Measurements from ENCODE around the gene PRDM15. TPM values are rescaled to one million over a fixed set of nuclear protein-coding genes. Genes with fewer than 3 reads are reported as not detected.

PRDM15 gene
- total RNA-seq, 1 experiment from 2014 or later = 9.8 TPM

- no peaks in the 10 kb centered on the region for H3K4me1 ChIP-seq (ENCODE audit: control insufficient read depth in 1 of 2, insufficient read depth in 2 of 2, low read length in 2 of 2)
- POLR2A ChIA-PET = no interaction called here
- no peak overlapping the region for H3K9ac ChIP-seq (ENCODE audit: low read length)
- CTCF ChIA-PET = no interaction called here
- H3K9me2 ChIP-seq (ENCODE audit: insufficient read depth) = no peaks in the 10 kb centered on the region
- H3K27ac ChIP-seq (ENCODE audit: low read depth, low read length) = no peak overlapping the region
- H3K27me3 ChIP-seq (ENCODE audit: insufficient read depth, low read length) = no peaks in the 10 kb centered on the region
- no peaks in the 10 kb centered on the region for H4K20me1 ChIP-seq (ENCODE audit: insufficient read depth)
- no peak overlapping the region for H3K4me3 ChIP-seq (replicated peaks in 1 of 2; ENCODE audit: low read depth in 1 of 2, low read length in 2 of 2)
- H3K36me3 ChIP-seq (ENCODE audit: control insufficient read depth in 1 of 2, insufficient read depth in 2 of 2, low read length in 2 of 2) = peaks cover 5 to 16% of the 10 kb centered on the region in 2 experiments; a peak in 2 of 4 replicates
- H2AFZ ChIP-seq (ENCODE audit: low read depth, low read length, poor library complexity, severe bottlenecking) = no peak overlapping the region
- no peaks in the 10 kb centered on the region for H3K9me3 ChIP-seq (ENCODE audit: control insufficient read depth in 1 of 2, insufficient read depth in 1 of 2, low read depth in 1 of 2, low read length in 2 of 2)
- intact Hi-C loops (cut with micrococcal nuclease) = no loop called here
- TF ChIP-seq TCF7L2 (IDR thresholded peaks at IDR 0.05; ENCODE audit: borderline replicate concordance, extremely low read depth, insufficient read depth, insufficient read length) = no peak
- TF ChIP-seq ZFX (IDR thresholded peaks at IDR 0.05) = no peak
- BruUV-seq (replicated peaks) = no TSS peak
- no peak overlapping the region for H3K4me2 ChIP-seq (ENCODE audit: low read length)
- DNase-seq (ENCODE audit: low read depth, low spot score) (no peak), ATAC-seq (no peak)
- RAD21 ChIA-PET (ENCODE audit: low non-redundant PET in 1 of 2, low total read pairs in 2 of 2, uncharacterized antibody in 2 of 2, unreplicated experiment in 2 of 2) = no interaction called here
- H3K79me2 ChIP-seq (ENCODE audit: insufficient read depth, low read length) = no peaks in the 10 kb centered on the region
Measured at GRCh38 chr21:41903559-41904351, 24.6 kb upstream of the PRDM15 start.

GRCh38 chr21:41902946-41903345, 23.8 kb upstream of the PRDM15 start:
- ChIA-PET CTCF (no interaction called here), POLR2A (no interaction called here), RAD21 (ENCODE audit: low non-redundant PET in 1 of 2, low total read pairs in 2 of 2, uncharacterized antibody in 2 of 2, unreplicated experiment in 2 of 2) (no interaction called here)
- Histone ChIP-seq H3K9me3 (ENCODE audit: control insufficient read depth in 1 of 2, insufficient read depth in 1 of 2, low read depth in 1 of 2, low read length in 2 of 2) (no peaks in the 10 kb centered on the region), H2AFZ (ENCODE audit: low read depth, low read length, poor library complexity, severe bottlenecking) (no peak overlapping the region), H3K27ac (ENCODE audit: low read depth, low read length) (no peak overlapping the region), H3K4me3 (replicated peaks in 1 of 2; ENCODE audit: low read depth in 1 of 2, low read length in 2 of 2) (no peak overlapping the region), H3K27me3 (ENCODE audit: insufficient read depth, low read length) (no peaks in the 10 kb centered on the region), H3K9me2 (ENCODE audit: insufficient read depth) (no peaks in the 10 kb centered on the region), H3K79me2 (ENCODE audit: insufficient read depth, low read length) (no peaks in the 10 kb centered on the region), H3K4me2 (ENCODE audit: low read length) (no peak overlapping the region), H3K9ac (ENCODE audit: low read length) (no peak overlapping the region), H3K36me3 (ENCODE audit: control insufficient read depth in 1 of 2, insufficient read depth in 2 of 2, low read length in 2 of 2) (peaks cover under 1 to 16% of the 10 kb centered on the region in 2 experiments; a peak in 2 of 4 replicates), H3K4me1 (ENCODE audit: control insufficient read depth in 1 of 2, insufficient read depth in 2 of 2, low read length in 2 of 2) (no peaks in the 10 kb centered on the region), H4K20me1 (ENCODE audit: insufficient read depth) (no peaks in the 10 kb centered on the region)
- ATAC-seq = no peak
- BruUV-seq (replicated peaks) = no TSS peak
- intact Hi-C loops (cut with micrococcal nuclease) = no loop called here
- DNase-seq (ENCODE audit: low read depth, low spot score) = no peak
- TF ChIP-seq CTCF (IDR thresholded peaks at IDR 0.05 in 2 of 3, conservative IDR thresholded peaks at IDR 0.05 in 1 of 3; ENCODE audit: borderline replicate concordance in 1 of 3, insufficient read depth in 1 of 3, low read depth in 2 of 3, low read length in 2 of 3) = no peak
- TF ChIP-seq FOSL1 (IDR thresholded peaks at IDR 0.05; ENCODE audit: low read depth) = no peak
- no peak for TF ChIP-seq JUND (IDR thresholded peaks at IDR 0.05)
- TF ChIP-seq EZH2 (IDR thresholded peaks at IDR 0.05) = no peak
- TF ChIP-seq SIN3A (IDR thresholded peaks at IDR 0.05; ENCODE audit: low read depth) = no peak
